HG03066 (cell line): ENCODE data around the gene MITD1.
"Not testable (repeated sequence)": the region's sequence is repeated elsewhere in the genome, so short reads cannot be mapped to it uniquely, and the experiment has no call there.

Experiments used
- ATAC-seq: cut with Tn5 transposase; IDR thresholded peaks from one replicate; pipeline ENCODE4 v1.9.1; 2021; ENCODE audit warnings: low read depth; ENCODE audit not compliant: unreplicated experiment

MITD1 gene

GRCh38 chr2:99180755-99181623, at the start of gene MITD1, which contains the start of gene MRPL30:
MITD1 (minus strand) TSS chr2:99181058; CDS start chr2:99180981, 77 bp downstream.
MRPL30 (plus strand) TSS chr2:99181184; CDS start chr2:99186204, 5,020 bp downstream.
- ATAC-seq: peak; percentile 96

DNA sequence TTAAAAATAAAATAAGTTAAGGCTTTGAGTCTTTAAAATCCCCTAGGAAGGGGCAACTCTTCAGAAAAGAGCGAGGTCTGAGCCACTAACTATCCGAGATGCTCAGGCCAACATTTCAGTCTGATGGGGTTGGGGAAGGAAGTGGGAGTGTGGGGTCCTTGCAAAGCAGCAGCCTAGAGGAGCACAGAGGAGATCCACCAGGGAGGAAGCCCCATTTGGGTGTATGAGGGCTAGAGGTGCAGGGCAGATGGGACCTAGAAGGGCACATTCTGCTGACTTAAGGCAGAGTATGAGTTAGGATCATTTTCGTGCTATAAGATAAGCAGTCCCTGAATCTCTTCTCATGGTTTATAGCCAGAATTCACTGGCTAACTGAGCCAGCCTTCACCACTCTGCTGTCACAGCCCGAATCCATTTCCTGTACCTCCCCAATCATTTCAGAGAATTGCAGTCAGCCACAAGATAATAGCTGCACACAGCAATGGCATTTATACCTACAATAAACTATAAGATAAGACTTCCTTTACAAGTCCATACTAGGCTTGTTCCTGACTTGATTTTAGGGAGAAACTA, 37.2 kb upstream of the MITD1 start:
- no peak for ATAC-seq

DNA sequence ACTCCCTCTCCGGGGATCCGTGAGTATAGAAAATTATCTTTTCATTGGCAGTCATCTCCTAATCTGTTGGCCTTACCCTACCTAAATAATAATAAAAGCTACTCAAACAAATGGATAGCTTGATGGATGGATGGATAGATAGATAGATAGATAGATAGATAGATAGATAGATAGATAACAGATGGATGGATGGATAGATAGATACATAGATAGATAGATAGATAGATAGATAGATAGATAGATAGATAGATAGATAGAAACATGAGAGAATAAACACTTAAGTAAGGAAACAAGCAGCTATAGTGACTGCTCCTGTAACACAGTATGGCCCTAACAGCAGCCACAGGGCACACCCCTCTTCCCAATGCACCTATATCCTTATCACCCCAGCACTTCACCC, 35.2 kb upstream of the MITD1 start:
- no peak for ATAC-seq

DNA sequence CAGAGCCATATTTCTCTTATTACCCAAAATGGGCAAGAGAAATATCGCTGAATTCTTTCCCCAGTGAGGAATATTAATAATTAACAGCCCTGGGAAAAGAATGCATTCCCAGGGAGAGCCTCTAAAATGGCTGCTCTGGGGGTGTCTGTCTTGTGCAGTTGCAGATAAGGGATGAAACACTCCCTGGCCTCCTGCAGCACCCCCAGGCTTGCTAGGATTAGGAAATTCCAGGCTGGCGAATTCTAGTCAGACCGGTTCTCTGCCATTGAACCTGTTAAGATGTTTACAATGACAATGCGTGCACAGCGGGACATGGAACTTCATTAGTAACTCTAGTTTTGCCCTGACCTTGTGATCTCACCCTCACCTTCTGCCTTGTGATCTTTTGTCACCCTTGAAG, 24.6 kb upstream of the MITD1 start:
- no peak for ATAC-seq

DNA sequence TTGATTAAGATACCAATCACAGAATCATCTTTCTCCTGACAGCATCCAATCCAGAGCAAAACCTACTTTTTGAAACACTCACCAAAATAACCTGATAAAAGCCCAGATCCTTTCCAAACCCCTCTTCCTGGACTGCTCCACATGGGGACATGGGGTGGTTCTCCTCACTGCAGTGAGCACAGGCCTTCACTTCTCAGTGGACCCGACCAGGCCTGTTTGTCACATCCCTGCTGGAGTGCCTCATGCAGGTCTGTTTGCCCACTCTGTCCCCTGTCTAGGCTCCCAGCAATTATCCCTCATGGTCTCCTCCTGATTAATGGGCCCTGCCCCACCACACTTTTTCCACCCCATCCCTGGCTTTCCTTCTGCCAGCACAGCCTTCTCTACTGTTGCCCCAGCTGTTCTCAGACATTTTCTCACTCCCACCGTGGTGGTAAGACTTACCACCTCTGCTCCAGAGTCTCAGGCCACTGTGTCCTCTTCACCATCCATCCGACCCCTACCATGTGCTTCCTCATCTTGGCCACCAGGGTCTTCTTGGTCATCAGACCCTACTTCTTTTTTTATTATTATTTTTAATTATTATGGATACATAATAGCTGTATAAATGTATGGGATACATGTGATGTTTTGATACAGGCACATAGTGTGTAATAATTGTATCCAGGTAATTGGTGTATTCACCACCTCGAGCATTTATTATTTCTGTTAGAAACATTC, 21.3 kb upstream of the MITD1 start:
- ATAC-seq: no peak

DNA sequence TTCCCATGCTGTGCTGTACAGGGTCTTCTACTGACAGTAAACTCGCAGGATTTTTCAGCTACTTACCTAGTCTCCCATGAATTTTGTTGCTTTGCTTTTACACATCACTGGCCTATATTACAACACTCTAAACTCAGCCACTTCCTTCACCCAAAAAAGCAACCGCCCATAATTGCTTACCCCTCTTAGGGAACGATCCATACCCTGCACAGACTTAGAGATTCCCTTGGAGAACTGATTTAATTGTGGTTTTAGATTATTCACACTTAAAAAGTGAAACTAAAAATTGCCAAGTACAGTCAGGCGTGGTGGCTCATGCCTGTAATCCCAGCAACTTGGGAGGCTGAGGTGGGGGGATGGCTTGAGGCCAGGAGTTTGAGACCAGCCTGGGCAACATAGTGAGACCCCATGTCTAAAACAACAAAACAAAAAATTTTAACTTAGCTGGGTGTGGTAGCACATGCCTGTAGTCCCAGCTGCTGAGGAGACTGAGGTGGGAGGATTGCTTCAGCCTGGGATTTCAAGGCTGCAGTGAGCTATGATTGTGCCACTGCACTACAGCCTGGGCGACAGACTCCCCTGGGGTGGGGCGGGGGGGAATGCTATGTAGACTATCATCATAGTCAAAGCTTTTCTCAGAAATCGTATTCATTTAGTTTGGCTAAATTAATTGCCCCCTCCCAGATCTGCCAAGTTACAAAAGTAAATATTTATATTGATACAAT, 19.4 kb upstream of the MITD1 start:
- ATAC-seq: no peak

DNA sequence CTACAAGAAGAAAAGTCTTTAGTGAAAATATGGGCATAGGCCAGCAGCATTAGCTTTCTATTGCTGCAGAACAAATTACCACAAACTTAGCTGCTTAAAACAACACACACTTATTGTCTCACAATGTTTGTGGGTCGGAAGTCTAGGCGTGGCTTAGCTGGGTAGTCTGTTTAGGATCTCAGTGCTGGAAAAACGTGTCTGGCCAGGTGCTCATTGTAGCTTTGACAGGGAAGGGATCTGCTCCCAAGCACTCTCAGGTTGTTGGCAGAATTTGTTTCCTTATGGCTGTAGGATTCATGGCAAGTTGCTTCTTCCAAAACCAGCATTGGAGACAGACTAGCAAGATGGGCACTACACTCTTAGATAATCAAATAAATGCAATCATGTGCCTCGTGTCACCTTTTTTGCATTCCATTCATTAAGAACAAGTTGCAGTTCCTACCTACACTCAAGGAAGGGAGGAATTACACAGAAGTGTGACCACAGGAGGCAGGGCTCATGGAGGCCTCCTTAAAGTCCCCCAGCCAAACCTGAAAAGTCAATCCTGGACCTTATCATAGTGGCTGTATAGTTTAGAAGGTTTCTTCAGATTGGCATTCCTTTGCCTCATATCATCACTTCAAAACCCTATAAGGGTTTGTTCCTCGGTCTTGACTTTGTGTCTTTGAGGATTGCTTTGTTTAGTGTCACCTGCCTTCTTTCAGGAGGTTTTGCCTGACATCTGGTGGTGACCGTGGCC, 17.4 kb upstream of the MITD1 start:
- ATAC-seq: no peak

DNA sequence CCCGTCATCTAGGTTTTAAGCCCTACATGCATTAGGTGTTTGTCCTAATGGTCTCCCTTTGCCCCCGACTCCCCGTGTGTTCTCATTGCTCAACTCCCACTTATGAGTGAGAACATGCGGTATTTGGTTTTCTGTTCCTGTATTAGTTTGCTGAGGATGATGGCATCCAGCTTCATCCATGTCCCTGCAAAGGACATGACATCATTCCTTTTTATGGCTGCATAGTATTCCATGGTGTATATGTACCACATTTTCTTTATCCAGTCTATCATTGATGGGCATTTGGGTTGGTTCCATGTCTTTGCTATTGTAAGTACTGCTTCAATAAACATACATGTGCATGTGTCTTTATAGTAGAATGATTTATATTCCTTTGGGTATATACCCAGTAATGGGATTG, 11.5 kb upstream of the MITD1 start:
- ATAC-seq: not testable (repeated sequence)

GRCh38 chr2:99190548-99190947, 9.7 kb upstream of the MITD1 start:
- ATAC-seq: no peak

DNA sequence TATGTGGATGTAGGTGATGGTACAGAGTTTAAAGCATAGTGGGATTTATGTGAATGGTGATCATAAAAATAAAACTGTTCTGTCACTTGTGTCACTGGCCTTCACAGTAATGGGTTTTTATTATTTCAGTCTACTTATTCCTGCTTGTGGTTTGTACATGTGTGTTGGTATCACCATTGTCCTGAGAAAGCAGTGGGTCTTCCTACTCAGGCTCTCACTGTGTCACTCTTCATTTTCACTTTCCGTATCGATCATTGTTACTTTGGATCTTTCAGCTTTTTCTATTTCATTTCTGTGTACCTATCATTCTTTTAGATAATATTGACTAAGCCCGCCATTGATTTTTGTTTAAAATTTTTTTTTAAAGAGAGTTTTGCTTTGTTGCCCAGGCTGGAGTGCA, 7.5 kb upstream of the MITD1 start:
- no peak for ATAC-seq

DNA sequence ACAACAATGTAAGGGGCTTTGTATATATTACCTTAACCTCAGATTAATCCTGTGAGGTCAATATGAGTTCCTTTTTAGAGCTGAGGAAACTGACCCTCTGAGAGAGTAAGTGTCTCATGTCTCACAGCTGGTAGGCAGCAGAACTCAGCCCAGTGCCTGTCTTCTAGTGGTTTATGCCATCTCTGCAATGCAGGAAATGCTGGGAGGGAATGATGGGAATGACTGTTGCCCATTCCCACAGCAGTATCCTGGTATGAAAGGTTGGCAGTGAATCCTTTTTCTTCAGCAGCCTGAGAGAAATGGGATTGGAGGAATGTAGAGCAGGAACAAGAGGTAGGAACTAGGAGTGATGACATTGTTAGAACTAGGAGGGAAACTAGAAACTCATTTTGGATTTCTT, 6.2 kb upstream of the MITD1 start:
- no peak for ATAC-seq

GRCh38 chr2:99184811-99185210, 4.0 kb upstream of the MITD1 start:
- no peak for ATAC-seq

GRCh38 chr2:99183025-99183424, 2.2 kb upstream of the MITD1 start:
- no peak for ATAC-seq

DNA sequence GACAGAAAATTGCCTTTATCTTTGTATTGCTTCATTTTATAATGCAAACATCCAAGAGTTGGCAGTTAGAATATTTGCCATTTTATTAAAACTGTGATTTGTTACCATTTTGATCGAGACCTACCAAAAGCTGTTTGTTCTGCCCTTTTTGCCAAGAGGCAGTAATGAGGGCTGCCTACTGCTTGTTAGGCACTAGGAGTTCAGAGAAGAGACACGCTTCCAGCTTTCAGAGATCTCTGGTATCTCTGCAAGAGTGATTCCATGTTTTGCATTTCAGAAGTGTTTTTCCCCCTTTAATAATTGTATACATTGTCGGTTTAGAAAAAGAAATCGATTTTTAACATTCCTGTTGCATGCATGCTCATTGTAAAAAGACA, 754 bp upstream of the MITD1 start:
- ATAC-seq: no peak

- ATAC-seq: no peak
These were observed 9.3 kb downstream of the MITD1 start for GRCh38 chr2:99171377-99172140.

DNA sequence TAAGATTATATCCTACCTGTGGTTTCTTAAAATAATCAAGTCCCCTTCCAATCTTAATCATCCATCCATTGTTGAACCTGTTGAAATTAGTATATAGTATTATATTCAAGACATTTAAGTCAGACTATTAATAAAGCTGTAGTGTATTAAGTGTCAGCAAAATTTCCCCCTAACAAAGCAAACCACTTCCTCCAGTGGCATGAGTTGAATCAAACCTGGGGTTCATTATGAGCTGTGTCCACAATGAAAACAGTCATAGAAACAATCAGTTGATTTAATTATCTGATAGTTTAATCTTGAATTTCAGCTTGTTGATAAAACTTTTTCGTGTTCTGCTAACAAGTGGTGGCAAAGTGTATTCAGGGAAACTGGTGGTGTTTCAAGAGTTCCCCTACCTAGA, 11.3 kb downstream of the MITD1 start:
- ATAC-seq: no peak

GRCh38 chr2:99166218-99166617, 14.6 kb downstream of the MITD1 start:
- ATAC-seq: no peak

DNA sequence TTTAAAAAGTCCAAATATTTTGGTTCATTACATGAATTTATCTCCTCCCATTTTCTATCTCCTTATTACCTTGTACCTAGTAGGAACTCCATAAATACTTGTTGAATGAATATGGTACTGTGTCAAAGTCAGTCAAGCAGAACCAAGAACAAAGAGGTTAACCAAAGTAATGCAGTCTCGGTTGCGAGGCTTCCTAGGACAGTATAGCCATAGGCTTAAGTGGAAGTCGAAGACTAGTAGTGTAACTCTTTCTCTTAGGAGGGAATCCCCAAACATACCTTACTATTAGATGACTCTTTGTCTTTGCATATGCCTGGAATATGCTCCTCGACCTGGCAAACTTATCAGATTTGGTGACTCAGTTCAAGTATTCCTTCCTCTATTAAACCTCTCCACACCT, 21.3 kb downstream of the MITD1 start:
- no peak for ATAC-seq

GRCh38 chr2:99158599-99158998, 22.3 kb downstream of the MITD1 start:
- ATAC-seq: no peak
